ENCODE data around the gene PIK3AP1. TPM values are rescaled to one million over a fixed set of nuclear protein-coding genes. Genes with fewer than 3 reads are reported as not detected.

PIK3AP1 gene
- total RNA-seq, 1 experiment from 2014 or later: 4.3 TPM

GRCh38 chr10:96600337-96600736 is 120.0 kb downstream of the PIK3AP1 start:
- CTCF ChIA-PET: no interaction called here
- Mint-ChIP-seq H3K4me3 (no peak overlapping the region), H3K36me3 (no peaks in the 10 kb centered on the region), H3K4me1 (peaks cover 6% of the 10 kb centered on the region), H3K27me3 (ENCODE audit: low read depth) (no peaks in the 10 kb centered on the region), H3K27ac (no peak overlapping the region), H3K9me3 (no peaks in the 10 kb centered on the region)
- DNase-seq (ENCODE audit: low spot score) (no peak), ATAC-seq (no peak)
- POLR2A ChIA-PET: no interaction called here
- no peak for TF ChIP-seq RORB (CRISPR knock-in tag; IDR thresholded peaks at IDR 0.05)
- no peak for TF ChIP-seq NR3C1 (CRISPR knock-in tag; conservative IDR thresholded peaks at IDR 0.05; ENCODE audit: low read depth)
- TF ChIP-seq ATF3 (CRISPR knock-in tag; conservative IDR thresholded peaks at IDR 0.05): no peak
- no peak for TF ChIP-seq SP1 (CRISPR knock-in tag; conservative IDR thresholded peaks at IDR 0.05)
- TF ChIP-seq PRDM15 (CRISPR knock-in tag; IDR thresholded peaks at IDR 0.05): no peak
- no peak for TF ChIP-seq ZNF281 (CRISPR knock-in tag; IDR thresholded peaks at IDR 0.05)
- TF ChIP-seq HMGA2 (CRISPR knock-in tag; IDR thresholded peaks at IDR 0.05): no peak

- Mint-ChIP-seq H3K27me3 (ENCODE audit: low read depth) (no peaks in the 10 kb centered on the region), H3K36me3 (no peaks in the 10 kb centered on the region), H3K4me3 (no peak overlapping the region), H3K27ac (no peak overlapping the region), H3K4me1 (peaks cover 6% of the 10 kb centered on the region), H3K9me3 (no peaks in the 10 kb centered on the region)
- no peak for ATAC-seq
- DNase-seq (ENCODE audit: low spot score): no peak
- ChIA-PET CTCF (no interaction called here), POLR2A (no interaction called here)
- TF ChIP-seq CDX4 (CRISPR knock-in tag; IDR thresholded peaks at IDR 0.05; ENCODE audit: borderline replicate concordance) (no peak), ATF3 (CRISPR knock-in tag; conservative IDR thresholded peaks at IDR 0.05) (no peak), ERG (CRISPR knock-in tag; IDR thresholded peaks at IDR 0.05) (no peak), SMAD4 (CRISPR knock-in tag; IDR thresholded peaks at IDR 0.05) (no peak), MYBL2 (CRISPR knock-in tag; IDR thresholded peaks at IDR 0.05) (no peak), E2F5 (CRISPR knock-in tag; IDR thresholded peaks at IDR 0.05) (no peak), FOXK1 (CRISPR knock-in tag; IDR thresholded peaks at IDR 0.05) (no peak), MXD4 (CRISPR knock-in tag; IDR thresholded peaks at IDR 0.05; ENCODE audit: borderline replicate concordance) (no peak)
Observed at GRCh38 chr10:96598846-96599245, 121.5 kb downstream of the PIK3AP1 start.
